ENCODE data around the gene MTG2. TPM values are rescaled to one million over a fixed set of nuclear protein-coding genes. Genes with fewer than 3 reads are reported as not detected.
A peak's percentile ranks its signal among the peaks of the same experiment; 100 is the strongest.

Gene MTG2
- total RNA-seq, 2 donors from 2014 or later, result 8.8 to 16.5 TPM

- ATAC-seq (no peak), DNase-seq (no peak)
- WGBS, 2 donors, result 93 to 100% methylated on average over 2 to 10 of the region's 10 CpGs
- Histone ChIP-seq H3K36me3 (replicated peaks in 1 of 2; ENCODE audit: insufficient read depth in 1 of 2, low read depth in 2 of 2) (no peaks in the 10 kb centered on the region), H3K4me3 (no peak overlapping the region), H3K4me1 (peaks cover 23% of the 10 kb centered on the region), H3K9me3 (no peaks in the 10 kb centered on the region), H3K27ac (no peak overlapping the region), H3K27me3 (no peaks in the 10 kb centered on the region)
- TF ChIP-seq CTCF (IDR thresholded peaks at IDR 0.05) (no peak), POLR2A (IDR thresholded peaks at IDR 0.05) (no peak)
- intact Hi-C loops (cut with DNase I), result no loop called here
Measured at GRCh38 chr20:62230696-62231095, 47.9 kb downstream of the MTG2 start.

- WGBS, 2 donors, result 77 to 100% methylated on average over 1 to 6 of the region's 6 CpGs
- no peak for DNase-seq
Measured at GRCh38 chr20:62231292-62231691, 48.5 kb downstream of the MTG2 start.

GRCh38 chr20:62232194-62232593, 49.4 kb downstream of the MTG2 start:
- TF ChIP-seq POLR2A (IDR thresholded peaks at IDR 0.05) (no peak), CTCF (IDR thresholded peaks at IDR 0.05) (no peak)
- H3K36me3 ChIP-seq (replicated peaks in 1 of 2; ENCODE audit: insufficient read depth in 1 of 2, low read depth in 2 of 2), result no peaks in the 10 kb centered on the region
- intact Hi-C loops (cut with DNase I), result no loop called here
- H3K4me3 ChIP-seq, result no peak overlapping the region
- ATAC-seq, result no peak
- H3K27ac ChIP-seq, result no peak overlapping the region
- H3K4me1 ChIP-seq, result peaks cover 24% of the 10 kb centered on the region
- WGBS, 2 donors, result 70 to 85% methylated on average over 5 to 7 of the region's 7 CpGs
- DNase-seq, result peak in 1 of 4 donors; percentile 34
- H3K27me3 ChIP-seq, result no peaks in the 10 kb centered on the region
- H3K9me3 ChIP-seq, result no peaks in the 10 kb centered on the region

More at GRCh38 chr20:62231292-62231691, 48.5 kb downstream of the MTG2 start:
- no peak for ATAC-seq
- Histone ChIP-seq H3K27me3 (no peaks in the 10 kb centered on the region), H3K36me3 (replicated peaks in 1 of 2; ENCODE audit: insufficient read depth in 1 of 2, low read depth in 2 of 2) (no peaks in the 10 kb centered on the region), H3K27ac (no peak overlapping the region), H3K9me3 (no peaks in the 10 kb centered on the region), H3K4me1 (peaks cover 23% of the 10 kb centered on the region), H3K4me3 (no peak overlapping the region)
- no peak for TF ChIP-seq CTCF (IDR thresholded peaks at IDR 0.05)
- no peak for TF ChIP-seq POLR2A (IDR thresholded peaks at IDR 0.05)
- intact Hi-C loops (cut with DNase I), result no loop called here

GRCh38 chr20:62232770-62233645, 50.2 kb downstream of the MTG2 start:
- 54 to 74% methylated on average over 7 to 18 of the region's 18 CpGs for WGBS, 2 donors
- Histone ChIP-seq H3K36me3 (replicated peaks in 1 of 2; ENCODE audit: insufficient read depth in 1 of 2, low read depth in 2 of 2) (no peaks in the 10 kb centered on the region), H3K9me3 (no peaks in the 10 kb centered on the region), H3K27ac (no peak overlapping the region), H3K4me1 (peaks cover 23% of the 10 kb centered on the region), H3K27me3 (no peaks in the 10 kb centered on the region), H3K4me3 (no peak overlapping the region)
- ATAC-seq (no peak), DNase-seq (no peak)
- TF ChIP-seq CTCF (IDR thresholded peaks at IDR 0.05) (no peak), POLR2A (IDR thresholded peaks at IDR 0.05) (no peak)
- intact Hi-C loops (cut with DNase I), result no loop called here

GRCh38 chr20:62233684-62234083, 50.9 kb downstream of the MTG2 start:
- Histone ChIP-seq H3K27me3 (no peaks in the 10 kb centered on the region), H3K27ac (no peak overlapping the region), H3K9me3 (no peaks in the 10 kb centered on the region), H3K4me1 (peaks cover 20% of the 10 kb centered on the region), H3K4me3 (no peak overlapping the region), H3K36me3 (replicated peaks in 1 of 2; ENCODE audit: insufficient read depth in 1 of 2, low read depth in 2 of 2) (no peaks in the 10 kb centered on the region)
- TF ChIP-seq POLR2A (IDR thresholded peaks at IDR 0.05) (no peak), CTCF (IDR thresholded peaks at IDR 0.05) (no peak)
- no peak for ATAC-seq
- WGBS, 2 donors, result 93 to 100% methylated on average over 4 of the region's 4 CpGs
- no peak for DNase-seq
- intact Hi-C loops (cut with DNase I), result no loop called here
